HepG2 (cell line): ENCODE data around the gene RASGRP1. TPM values are rescaled to one million over a fixed set of nuclear protein-coding genes. Genes with fewer than 3 reads are reported as not detected.
A peak's percentile ranks its signal among the peaks of the same experiment; 100 is the strongest.

Source experiments
- ELF1 ChIP-seq: sonication (generic); formaldehyde crosslinking; IDR thresholded peaks from 2 replicates; pipeline ENCODE4 v1.4.0; 2020; ENCODE audit warnings: missing genetic modification reagents
- FOXK1 ChIP-seq: sonication (generic); formaldehyde crosslinking; IDR thresholded peaks from 2 replicates; pipeline ENCODE4 v1.4.0; 2020; ENCODE audit warnings: low read depth, missing genetic modification reagents, borderline replicate concordance
- FOXK2 ChIP-seq: fragments of 450-650 bp; IDR thresholded peaks from 2 replicates; pipeline ENCODE4 v1.6.1; 2016
- FOXP4 ChIP-seq: sonication (generic); formaldehyde crosslinking; IDR thresholded peaks from 2 replicates; pipeline ENCODE4 v1.4.0; 2020; ENCODE audit warnings: missing genetic modification reagents
- GATAD2A ChIP-seq: IDR thresholded peaks from 2 replicates; pipeline ENCODE4 v1.6.1; 2016
- HMGXB3 ChIP-seq: sonication (generic); formaldehyde crosslinking; IDR thresholded peaks from 2 replicates; pipeline ENCODE4 v1.4.0; 2020; ENCODE audit warnings: missing genetic modification reagents, borderline replicate concordance
- NR0B2 ChIP-seq: sonication (generic); formaldehyde crosslinking; IDR thresholded peaks from 2 replicates; pipeline ENCODE4 v1.4.0; 2020; ENCODE audit warnings: mild to moderate bottlenecking, missing genetic modification reagents
- RAD21 ChIP-seq: fragments of 450-650 bp; formaldehyde crosslinking; IDR thresholded peaks from 2 replicates; pipeline ENCODE4 v1.5.0; 2020; ENCODE audit warnings: mild to moderate bottlenecking
- SP5 ChIP-seq: IDR thresholded peaks from 2 replicates; pipeline ENCODE4 v1.6.1; 2016; ENCODE audit warnings: low read depth, borderline replicate concordance
- UBTF ChIP-seq: sonication (generic); formaldehyde crosslinking; IDR thresholded peaks from 2 replicates; pipeline ENCODE4 v1.4.0; 2020; ENCODE audit warnings: mild to moderate bottlenecking, missing genetic modification reagents
- XRCC5 ChIP-seq: fragments of 200-400 bp; formaldehyde crosslinking; optimal IDR thresholded peaks from 2 replicates; pipeline ENCODE3; 2017; ENCODE audit warnings: mild to moderate bottlenecking, low read length
- polyA plus RNA-seq, 8 experiments: library from polyadenylated mRNA; depleted of rRNA in 3 of 8; stranded (reverse) in 7 of 8; unstranded in 1 of 8; fragments of >200 nt; fragmentation: Illumina TruSeq in 4 of 8; extraction: Trizol in 4 of 8; gene quantifications; 2 replicates each; pipeline versions ENCODE4 v1.2.1 to v1.2.3, GENCODE V29; 2011 to 2016; ENCODE audit warnings: low read depth in 4 of 8, missing spikeins in 1 of 8, mixed read lengths in 1 of 8; ENCODE audit not compliant: insufficient read depth in 1 of 8
- total RNA-seq, 5 experiments: library from RNA; depleted of rRNA; stranded (reverse); fragments of >200 nt; fragmentation: Illumina TruSeq; extraction: Trizol; gene quantifications; 2 replicates each; pipeline ENCODE4 v1.2.3, GENCODE V29; 2016; ENCODE audit warnings: low read depth in 1 of 5
- TF ChIP-seq, protein P1 (sequence below), 2 experiments: sonication (generic) in 1 of 2; formaldehyde crosslinking in 1 of 2; IDR thresholded peaks; 2 replicates each; pipeline versions ENCODE4 v1.4.0 to v1.6.1; 2018 to 2020; ENCODE audit warnings: missing genetic modification reagents in 2 of 2, borderline replicate concordance in 1 of 2, low read depth in 1 of 2, mild to moderate bottlenecking in 1 of 2, missing biosample characterization in 1 of 2
- TF ChIP-seq, protein P2 (sequence below): sonication (generic); formaldehyde crosslinking; IDR thresholded peaks from 2 replicates; pipeline ENCODE4 v1.4.0; 2020; ENCODE audit warnings: missing genetic modification reagents, borderline replicate concordance

The RASGRP1 gene
- total and polyA plus RNA-seq, 2 of the 13 experiments (the other 11 are each of a cell fraction or from before 2014, with no cell fraction given) = 0.07 TPM; not detected in 1

DNA sequence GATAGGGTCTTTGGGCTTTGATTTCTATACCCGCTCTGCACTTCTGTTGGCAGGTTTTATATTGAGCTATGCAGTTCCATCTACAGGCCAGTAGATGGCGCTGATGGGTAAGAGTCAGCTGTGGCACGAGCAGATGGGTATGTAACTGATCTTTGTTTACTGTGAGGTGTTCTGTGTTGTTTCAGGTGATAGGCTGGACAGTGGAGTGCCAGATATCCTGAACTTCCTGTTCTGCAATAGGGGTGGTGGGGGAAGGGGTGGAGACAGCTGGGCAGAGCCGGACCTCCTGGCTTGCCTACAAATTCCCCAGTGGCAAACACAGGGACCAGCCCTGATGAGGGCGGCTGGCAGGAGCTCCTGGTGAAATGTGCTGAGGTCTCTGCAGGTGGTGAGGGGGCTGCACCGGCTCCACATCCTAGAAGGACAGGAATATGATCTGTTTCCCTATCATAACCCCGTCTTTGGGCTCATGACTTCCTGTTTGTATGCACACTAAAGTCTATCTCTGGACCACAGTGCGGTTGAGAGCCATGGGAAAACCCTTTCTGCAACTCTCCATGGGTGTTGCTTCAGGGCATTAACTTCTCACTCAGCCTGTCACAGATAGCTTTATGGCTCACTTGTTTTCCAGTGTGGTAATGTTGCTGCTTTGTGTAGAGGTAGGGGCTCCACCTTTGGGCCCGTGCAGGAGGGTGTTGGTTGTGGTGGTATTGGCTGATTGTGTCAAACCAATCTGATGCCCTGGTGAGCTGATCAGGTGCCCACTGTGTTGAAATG, 124.1 kb downstream of the RASGRP1 start (continued):
- TF ChIP-seq FOXP4 (CRISPR knock-in tag) (peak; percentile 78), NR0B2 (CRISPR knock-in tag) (no peak), HMGXB3 (0 out of 2 replicates have a peak, but pooled peaks have one; percentile 25), FOXK1 (CRISPR knock-in tag) (peak; percentile 55; the same call in 1 of the 2 replicates), RAD21 (CRISPR knock-in tag) (peak; percentile 62; the same call in 1 of the 2 replicates), ELF1 (CRISPR knock-in tag) (peak; percentile 30; the same call in 1 of the 2 replicates), XRCC5 (peak; percentile 62), FOXK2 (0 out of 2 replicates have a peak, but pooled peaks have one; percentile 14), UBTF (no peak), SP5 (CRISPR knock-in tag) (no peak), GATAD2A (CRISPR knock-in tag) (0 out of 2 replicates have a peak, but pooled peaks have one; percentile 30)
- TF ChIP-seq, protein P1, sequence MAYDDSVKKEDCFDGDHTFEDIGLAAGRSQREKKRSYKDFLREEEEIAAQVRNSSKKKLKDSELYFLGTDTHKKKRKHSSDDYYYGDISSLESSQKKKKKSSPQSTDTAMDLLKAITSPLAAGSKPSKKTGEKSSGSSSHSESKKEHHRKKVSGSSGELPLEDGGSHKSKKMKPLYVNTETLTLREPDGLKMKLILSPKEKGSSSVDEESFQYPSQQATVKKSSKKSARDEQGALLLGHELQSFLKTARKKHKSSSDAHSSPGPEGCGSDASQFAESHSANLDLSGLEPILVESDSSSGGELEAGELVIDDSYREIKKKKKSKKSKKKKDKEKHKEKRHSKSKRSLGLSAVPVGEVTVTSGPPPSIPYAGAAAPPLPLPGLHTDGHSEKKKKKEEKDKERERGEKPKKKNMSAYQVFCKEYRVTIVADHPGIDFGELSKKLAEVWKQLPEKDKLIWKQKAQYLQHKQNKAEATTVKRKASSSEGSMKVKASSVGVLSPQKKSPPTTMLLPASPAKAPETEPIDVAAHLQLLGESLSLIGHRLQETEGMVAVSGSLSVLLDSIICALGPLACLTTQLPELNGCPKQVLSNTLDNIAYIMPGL (CRISPR knock-in tag; IDR thresholded peaks at IDR 0.05; ENCODE audit: borderline replicate concordance in 1 of 2, low read depth in 1 of 2) = 0 out of 4 replicates have a peak, but pooled peaks of 1 of the 2 experiments have one; percentile 35
- TF ChIP-seq, protein P2, sequence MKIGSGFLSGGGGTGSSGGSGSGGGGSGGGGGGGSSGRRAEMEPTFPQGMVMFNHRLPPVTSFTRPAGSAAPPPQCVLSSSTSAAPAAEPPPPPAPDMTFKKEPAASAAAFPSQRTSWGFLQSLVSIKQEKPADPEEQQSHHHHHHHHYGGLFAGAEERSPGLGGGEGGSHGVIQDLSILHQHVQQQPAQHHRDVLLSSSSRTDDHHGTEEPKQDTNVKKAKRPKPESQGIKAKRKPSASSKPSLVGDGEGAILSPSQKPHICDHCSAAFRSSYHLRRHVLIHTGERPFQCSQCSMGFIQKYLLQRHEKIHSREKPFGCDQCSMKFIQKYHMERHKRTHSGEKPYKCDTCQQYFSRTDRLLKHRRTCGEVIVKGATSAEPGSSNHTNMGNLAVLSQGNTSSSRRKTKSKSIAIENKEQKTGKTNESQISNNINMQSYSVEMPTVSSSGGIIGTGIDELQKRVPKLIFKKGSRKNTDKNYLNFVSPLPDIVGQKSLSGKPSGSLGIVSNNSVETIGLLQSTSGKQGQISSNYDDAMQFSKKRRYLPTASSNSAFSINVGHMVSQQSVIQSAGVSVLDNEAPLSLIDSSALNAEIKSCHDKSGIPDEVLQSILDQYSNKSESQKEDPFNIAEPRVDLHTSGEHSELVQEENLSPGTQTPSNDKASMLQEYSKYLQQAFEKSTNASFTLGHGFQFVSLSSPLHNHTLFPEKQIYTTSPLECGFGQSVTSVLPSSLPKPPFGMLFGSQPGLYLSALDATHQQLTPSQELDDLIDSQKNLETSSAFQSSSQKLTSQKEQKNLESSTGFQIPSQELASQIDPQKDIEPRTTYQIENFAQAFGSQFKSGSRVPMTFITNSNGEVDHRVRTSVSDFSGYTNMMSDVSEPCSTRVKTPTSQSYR = peak; percentile 55; the same call in 1 of the 2 replicates
